Heart left ventricle (tissue), 16 donors: Measurements from ENCODE around the gene CSF1. TPM values are rescaled to one million over a fixed set of nuclear protein-coding genes. Genes with fewer than 3 reads are reported as not detected.

Experiments used
- ATAC-seq, 4 donors: fragments of 200-7000 bp; cut with Tn5 transposase; one replicate each; pipeline ENCODE4 v1.9.1; 2020 to 2022; ENCODE audit warnings: moderate library complexity in 4 of 4, mild to moderate bottlenecking in 3 of 4, moderate number of reproducible peaks in 1 of 4
- DNase-seq, 5 donors: peaks; one replicate each; pipeline ENCODE4 v3.0.0-alpha.2; 2020
- H3K27ac ChIP-seq, 12 donors: fragments of 200-600 bp; sonication (generic) in 4 of 12; one replicate each; pipeline versions ENCODE4 v1.5.0 to v1.8.0; 2016 to 2022; ENCODE audit warnings: mild to moderate bottlenecking in 2 of 12
- H3K27me3 ChIP-seq, 9 donors: fragments of 200-600 bp; sonication (generic) in 2 of 9; one replicate each; pipeline versions ENCODE4 v1.5.1 to v1.8.0; 2016 to 2022; ENCODE audit warnings: mild to moderate bottlenecking in 3 of 9
- H3K36me3 ChIP-seq, 9 donors: fragments of 200-600 bp; sonication (generic) in 2 of 9; one replicate each; pipeline versions ENCODE4 v1.5.0 to v1.8.0; 2018 to 2022; ENCODE audit warnings: mild to moderate bottlenecking in 2 of 9
- H3K4me1 ChIP-seq, 12 donors: fragments of 200-600 bp; sonication (generic) in 4 of 12; one replicate each; pipeline versions ENCODE4 v1.5.0 to v1.8.0; 2016 to 2022; ENCODE audit warnings: mild to moderate bottlenecking in 3 of 12
- H3K4me3 ChIP-seq, 12 donors: fragments of 200-600 bp; sonication (generic) in 4 of 12; one replicate each; pipeline versions ENCODE4 v1.5.0 to v1.8.0; 2017 to 2022; ENCODE audit warnings: mild to moderate bottlenecking in 9 of 12, moderate library complexity in 4 of 12
- H3K9me3 ChIP-seq, 12 donors: fragments of 200-600 bp; sonication (generic) in 4 of 12; one replicate each; pipeline versions ENCODE4 v1.5.0 to v1.8.0; 2016 to 2022; ENCODE audit warnings: mild to moderate bottlenecking in 1 of 12
- POLR2A ChIP-seq, 2 donors: fragments of 450-650 bp; IDR thresholded peaks; one replicate each; pipeline ENCODE4 v1.6.1; 2017; ENCODE audit warnings: antibody characterized with exemption in 2 of 2, mild to moderate bottlenecking in 2 of 2, moderate library complexity in 2 of 2
- WGBS, 4 donors: extraction: QIAGEN DNeasy Blood & Tissue Kit in 2 of 4; methylation state at CpG; one replicate each; pipeline versions ENCODE4 v1.1.5 to v1.1.7; 2013 to 2018; 5-methylcytosine and 5-hydroxymethylcytosine counted together
- intact Hi-C, 10 donors: fragments of 100-400 bp; cut with DNase I; formaldehyde crosslinking; loops; one replicate each; pipeline versions ENCODE4 v1.11.1 to v1.14.2; 2022
- polyA plus RNA-seq, 2 donors: library from polyadenylated mRNA; stranded (reverse); fragments of 200-250 nt; gene quantifications; one replicate each; pipeline ENCODE4 v1.2.3, GENCODE V29; 2013
- total RNA-seq, 9 donors: library from RNA; depleted of rRNA in 2 of 9; stranded (reverse); fragments of >200 nt in 2 of 9; fragmentation: NEBNext Ultra II Directional in 3 of 9; extraction: Animal tissue kit (Norgen Biotek cat#: 25700) in 3 of 9; gene quantifications; one replicate each; pipeline versions ENCODE4 v1.1.0 to v1.2.4, GENCODE V29; 2016 to 2023
- TF ChIP-seq, protein P1 (sequence below), 12 donors: fragments of 200-600 bp; sonication (generic) in 4 of 12; IDR thresholded peaks; one replicate each; pipeline versions ENCODE4 v1.5.0 to v1.8.0; 2018 to 2022; ENCODE audit warnings: antibody characterized with exemption in 12 of 12, mild to moderate bottlenecking in 5 of 12
- donor health status: ischemic (EF 13 %, LVEDD 7.1; RV severe dilation, severe dysfunction).
- donor health status: healthy with polysubstance abuse.
- donor health status: DM: no; HTN: yes; CAD: no.
- donor health status: DM: no; HTN: no; CAD: no.
- donor health status: ischemic (EF 25% LVEDD 6.9; RV normal size, moderate dysfunction).
- donor health status: ischemic (EF 25% LVEDD 5.7; RV mildly dilated, moderate dysfunction).
- donor health status: healthy.
- donor health status: DM: yes; HTN: yes; CAD: no.
- donor health status: ischemic (EF 35%, LVEDD 5.7; RV mildly dilated, moderate dysfunction).
- donor health status: nonischemic (EF 11% LVEDD 7.7; RV severe dilation, severe dysfunction).
- donor health status: DM: yes; HTN: yes; CAD: no.
- donor health status: PGD.
- donor health status: ischemic (EF 29% LVEDD 5.4; RV normal size, mild dysfunction).
- donor health status: nonischemic (EF 23%, LVEDD 6.1; RV moderate dilation, normal function).

Gene CSF1
- total and polyA plus RNA-seq, 11 donors, result 9.0 to 64.8 (median 13.3) TPM

DNA sequence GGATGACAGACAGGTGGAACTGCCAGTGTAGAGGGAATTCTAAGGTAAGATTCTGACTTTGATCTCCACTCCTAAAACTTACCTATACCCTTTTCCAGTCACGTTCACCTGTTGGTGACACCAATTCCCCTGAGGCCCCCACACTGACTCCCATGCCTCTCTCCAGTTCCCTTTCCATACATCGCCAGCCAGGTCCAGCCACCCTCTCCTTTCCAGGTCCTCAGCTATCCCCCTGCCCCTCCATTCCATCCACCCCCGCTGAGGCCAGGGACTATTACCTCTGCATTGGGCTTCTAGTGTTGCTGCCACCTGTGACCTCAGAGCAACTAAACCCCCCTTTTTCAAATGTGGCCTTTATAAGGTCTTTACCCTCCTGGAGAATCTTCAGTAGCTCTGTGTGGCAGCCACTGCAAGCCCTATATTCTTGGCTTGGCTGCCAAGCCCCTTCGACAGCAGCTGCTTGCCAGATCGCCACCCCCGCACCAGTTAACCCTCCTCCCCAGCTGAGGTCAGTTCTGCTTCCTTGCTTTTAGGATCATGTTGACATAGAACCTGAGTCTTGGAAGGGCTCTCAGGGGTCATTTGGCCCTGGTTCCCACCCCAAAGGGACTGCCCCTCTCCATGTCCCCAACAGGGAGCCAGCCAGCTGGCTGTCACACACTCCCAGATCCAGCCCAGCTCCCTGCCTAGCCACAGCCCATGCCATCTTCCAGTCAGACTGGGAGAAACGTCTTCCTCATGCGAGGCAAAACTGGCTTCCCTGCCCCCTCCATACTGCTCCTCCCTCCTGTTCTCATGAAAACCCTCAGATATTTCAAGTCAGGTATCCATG lies 14.7 kb downstream of the CSF1 start:
- Histone ChIP-seq H3K4me1 (peaks cover 9 to 49% (median 37%) of the 10 kb centered on the region in 12 donors), H3K36me3 (peaks cover 0 to 89% (median 81%) of the 10 kb centered on the region in 9 donors), H3K27ac (peak overlapping the region in 3 of 12 donors; percentile 8 to 44 (median 29)), H3K9me3 (no peaks in the 10 kb centered on the region), H3K4me3 (no peak overlapping the region), H3K27me3 (no peaks in the 10 kb centered on the region)
- intact Hi-C loops, result loop anchor here in 2 of 10 donors (5.0 kb wide), 1 partner anchor 57 kb away; the partner anchor contains the start of gene AHCYL1 (in 2 of the 2)
- WGBS, 4 donors, result 81 to 87% (median 83%) methylated on average over 8 of the region's 8 CpGs
- no peak for ATAC-seq
- no peak for TF ChIP-seq POLR2A (IDR thresholded peaks at IDR 0.05)
- TF ChIP-seq, protein P1, sequence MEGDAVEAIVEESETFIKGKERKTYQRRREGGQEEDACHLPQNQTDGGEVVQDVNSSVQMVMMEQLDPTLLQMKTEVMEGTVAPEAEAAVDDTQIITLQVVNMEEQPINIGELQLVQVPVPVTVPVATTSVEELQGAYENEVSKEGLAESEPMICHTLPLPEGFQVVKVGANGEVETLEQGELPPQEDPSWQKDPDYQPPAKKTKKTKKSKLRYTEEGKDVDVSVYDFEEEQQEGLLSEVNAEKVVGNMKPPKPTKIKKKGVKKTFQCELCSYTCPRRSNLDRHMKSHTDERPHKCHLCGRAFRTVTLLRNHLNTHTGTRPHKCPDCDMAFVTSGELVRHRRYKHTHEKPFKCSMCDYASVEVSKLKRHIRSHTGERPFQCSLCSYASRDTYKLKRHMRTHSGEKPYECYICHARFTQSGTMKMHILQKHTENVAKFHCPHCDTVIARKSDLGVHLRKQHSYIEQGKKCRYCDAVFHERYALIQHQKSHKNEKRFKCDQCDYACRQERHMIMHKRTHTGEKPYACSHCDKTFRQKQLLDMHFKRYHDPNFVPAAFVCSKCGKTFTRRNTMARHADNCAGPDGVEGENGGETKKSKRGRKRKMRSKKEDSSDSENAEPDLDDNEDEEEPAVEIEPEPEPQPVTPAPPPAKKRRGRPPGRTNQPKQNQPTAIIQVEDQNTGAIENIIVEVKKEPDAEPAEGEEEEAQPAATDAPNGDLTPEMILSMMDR (IDR thresholded peaks at IDR 0.05), result no peak
- DNase-seq, result no peak

DNA sequence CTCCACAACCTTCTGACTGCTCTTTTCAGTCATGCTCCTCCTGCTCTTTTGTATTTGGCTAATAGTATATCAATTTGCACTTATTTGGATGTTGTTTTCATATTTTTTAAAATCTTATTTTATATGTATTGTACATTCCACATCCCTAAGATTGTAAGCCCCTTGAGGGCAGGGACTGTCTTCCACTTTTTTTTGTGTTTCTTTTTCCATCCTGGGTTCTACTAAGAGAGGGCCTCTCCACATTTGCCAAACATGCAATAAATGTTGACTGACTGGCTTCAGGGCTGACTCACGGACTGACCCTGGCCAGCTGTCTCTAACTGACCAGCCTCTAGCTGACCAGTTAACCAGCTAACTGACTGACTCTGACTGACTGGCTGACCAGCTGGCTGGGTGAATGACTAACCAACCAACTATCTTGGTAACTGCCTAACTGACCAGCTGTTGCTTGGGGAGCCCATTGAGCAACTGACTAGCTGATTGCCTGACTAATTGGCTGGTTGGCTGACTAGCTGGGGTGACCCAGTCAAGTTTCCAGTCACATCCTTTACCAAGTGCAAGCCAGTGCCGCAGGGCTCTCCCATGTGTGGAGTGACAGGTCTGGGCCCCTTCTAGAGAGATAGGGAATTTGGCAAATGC lies 16.1 kb downstream of the CSF1 start:
- Histone ChIP-seq H3K9me3 (no peaks in the 10 kb centered on the region), H3K27me3 (no peaks in the 10 kb centered on the region), H3K36me3 (peaks cover 0 to 75% (median 67%) of the 10 kb centered on the region in 9 donors), H3K4me1 (peaks cover 9 to 63% (median 50%) of the 10 kb centered on the region in 12 donors), H3K4me3 (no peak overlapping the region), H3K27ac (peak overlapping the region; percentile 67 to 86 (median 80))
- 83 to 92% (median 89%) methylated on average over 2 of the region's 2 CpGs for WGBS, 4 donors
- TF ChIP-seq, protein P1 (IDR thresholded peaks at IDR 0.05), result no peak
- TF ChIP-seq POLR2A (IDR thresholded peaks at IDR 0.05), result no peak
- ATAC-seq (no peak), DNase-seq (peak in 1 of 5 donors; percentile 39)
- intact Hi-C loops, result loop anchor here in 2 of 10 donors (5.0 kb wide), 1 partner anchor 56 kb away; the partner anchor contains the start of gene AHCYL1 (in 2 of the 2)

DNA sequence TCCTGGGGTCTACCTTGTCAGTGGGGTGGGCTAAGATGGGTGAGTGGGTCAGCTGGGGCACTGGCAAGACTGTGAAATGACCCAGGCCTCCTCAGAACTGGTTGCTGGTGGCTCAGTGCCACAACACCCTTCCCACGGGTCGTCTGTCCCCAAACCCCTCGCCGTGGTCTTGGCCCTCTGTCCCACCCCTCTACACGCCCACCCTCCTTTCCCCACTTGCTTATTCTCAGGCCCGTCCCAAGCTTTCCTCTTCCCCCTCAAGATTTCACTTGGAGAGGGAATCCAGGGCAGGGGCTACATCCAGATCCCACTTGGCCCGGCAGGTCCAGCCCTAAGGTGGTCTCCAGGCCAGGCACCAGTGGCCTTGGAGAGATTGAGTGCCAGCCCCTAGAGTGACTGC lies 16.7 kb downstream of the CSF1 start:
- WGBS, 4 donors, result 76 to 86% (median 78%) methylated on average over 6 to 7 of the region's 7 CpGs
- intact Hi-C loops, result loop anchor here in 2 of 10 donors (5.0 kb wide), 1 partner anchor 55 kb away; the partner anchor contains the start of gene AHCYL1 (in 2 of the 2)
- H3K4me1 ChIP-seq, result peaks cover 9 to 63% (median 50%) of the 10 kb centered on the region in 12 donors
- no peak for ATAC-seq
- H3K36me3 ChIP-seq, result peaks cover 0 to 69% (median 61%) of the 10 kb centered on the region in 9 donors
- H3K27me3 ChIP-seq, result no peaks in the 10 kb centered on the region
- DNase-seq, result no peak
- no peak overlapping the region for H3K4me3 ChIP-seq
- no peaks in the 10 kb centered on the region for H3K9me3 ChIP-seq
- H3K27ac ChIP-seq, result peak overlapping the region; percentile 67 to 86 (median 80)
- TF ChIP-seq, protein P1 (IDR thresholded peaks at IDR 0.05), result no peak
- TF ChIP-seq POLR2A (IDR thresholded peaks at IDR 0.05), result no peak
